Endothelial cell (in vitro differentiated cells): Measurements from ENCODE around the gene GRHL1. TPM values are rescaled to one million over a fixed set of nuclear protein-coding genes. Genes with fewer than 3 reads are reported as not detected.

Experiments
- DNase-seq: peaks from one replicate; pipeline ENCODE4 v3.0.0; 2021; ENCODE audit warnings: low spot score
- H3K27ac Mint-ChIP-seq: one replicate; pipeline ENCODE4 v1.8.0; 2021; ENCODE audit warnings: mixed read lengths, inconsistent platforms; ENCODE audit not compliant: unreplicated experiment
- H3K27me3 Mint-ChIP-seq: one replicate; pipeline ENCODE4 v1.8.0; 2021; ENCODE audit warnings: mild to moderate bottlenecking, moderate library complexity, mixed read lengths, inconsistent platforms; ENCODE audit not compliant: unreplicated experiment
- H3K36me3 Mint-ChIP-seq: one replicate; pipeline ENCODE4 v1.8.0; 2021; ENCODE audit warnings: mild to moderate bottlenecking, low read depth, mixed read lengths, inconsistent platforms; ENCODE audit not compliant: unreplicated experiment
- H3K4me1 Mint-ChIP-seq: one replicate; pipeline ENCODE4 v1.8.0; 2021; ENCODE audit warnings: mild to moderate bottlenecking, mixed read lengths, inconsistent platforms; ENCODE audit not compliant: unreplicated experiment
- H3K4me3 Mint-ChIP-seq: one replicate; pipeline ENCODE4 v1.8.0; 2021; ENCODE audit warnings: mild to moderate bottlenecking, mixed read lengths, inconsistent platforms; ENCODE audit not compliant: unreplicated experiment
- H3K9me3 Mint-ChIP-seq: one replicate; pipeline ENCODE4 v1.8.0; 2021; ENCODE audit warnings: mixed read lengths, inconsistent platforms; ENCODE audit not compliant: unreplicated experiment
- CTCF ChIP-seq: fragments of 200-600 bp; sonication (generic); IDR thresholded peaks from one replicate; pipeline ENCODE4 v1.5.0; 2021; ENCODE audit warnings: antibody characterized with exemption; ENCODE audit not compliant: unreplicated experiment
- total RNA-seq: library from RNA; stranded (reverse); fragmentation: NEBNext Ultra II Directional; extraction: Animal tissue kit (Norgen Biotek cat#: 25700); gene quantifications from one replicate; pipeline ENCODE4 v1.2.1, GENCODE V29; 2021; ENCODE audit not compliant: unreplicated experiment

GRHL1 gene
- total RNA-seq, 1 donor from 2014 or later = 1.7 TPM

- no peak overlapping the region for H3K27ac Mint-ChIP-seq
- DNase-seq = no peak
- H3K4me3 Mint-ChIP-seq = no peak overlapping the region
- H3K27me3 Mint-ChIP-seq = peaks cover 6% of the 10 kb centered on the region
- H3K4me1 Mint-ChIP-seq = peaks cover 9% of the 10 kb centered on the region
- TF ChIP-seq CTCF = no peak
- H3K9me3 Mint-ChIP-seq = no peaks in the 10 kb centered on the region
- no peaks in the 10 kb centered on the region for H3K36me3 Mint-ChIP-seq
Observed at GRCh38 chr2:9985531-9986328, 34.2 kb downstream of the GRHL1 start.

- no peak for TF ChIP-seq CTCF
- Mint-ChIP-seq H3K9me3 (no peaks in the 10 kb centered on the region), H3K27me3 (peaks cover 8% of the 10 kb centered on the region), H3K36me3 (no peaks in the 10 kb centered on the region), H3K27ac (no peak overlapping the region), H3K4me1 (peaks cover 16% of the 10 kb centered on the region), H3K4me3 (no peak overlapping the region)
- DNase-seq = no peak
Observed at GRCh38 chr2:9988320-9988719, 36.8 kb downstream of the GRHL1 start.

- no peak for DNase-seq
- H3K4me3 Mint-ChIP-seq = no peak overlapping the region
- H3K36me3 Mint-ChIP-seq = peaks cover 4% of the 10 kb centered on the region
- peaks cover 29% of the 10 kb centered on the region for H3K4me1 Mint-ChIP-seq
- TF ChIP-seq CTCF = no peak
- H3K9me3 Mint-ChIP-seq = no peaks in the 10 kb centered on the region
- H3K27me3 Mint-ChIP-seq = peaks cover 12% of the 10 kb centered on the region
- no peak overlapping the region for H3K27ac Mint-ChIP-seq
Observed at GRCh38 chr2:9990736-9991135, 39.2 kb downstream of the GRHL1 start.

GRCh38 chr2:9991221-9991620, 39.7 kb downstream of the GRHL1 start:
- H3K4me1 Mint-ChIP-seq = peaks cover 34% of the 10 kb centered on the region
- H3K27ac Mint-ChIP-seq = no peak overlapping the region
- peaks cover 12% of the 10 kb centered on the region for H3K27me3 Mint-ChIP-seq
- no peak for DNase-seq
- H3K9me3 Mint-ChIP-seq = no peaks in the 10 kb centered on the region
- H3K36me3 Mint-ChIP-seq = peaks cover 4% of the 10 kb centered on the region
- H3K4me3 Mint-ChIP-seq = no peak overlapping the region
- no peak for TF ChIP-seq CTCF

- H3K27ac Mint-ChIP-seq = no peak overlapping the region
- H3K4me1 Mint-ChIP-seq = peaks cover 35% of the 10 kb centered on the region
- H3K27me3 Mint-ChIP-seq = peaks cover 12% of the 10 kb centered on the region
- H3K9me3 Mint-ChIP-seq = no peaks in the 10 kb centered on the region
- no peak for DNase-seq
- H3K4me3 Mint-ChIP-seq = no peak overlapping the region
- H3K36me3 Mint-ChIP-seq = peaks cover 4% of the 10 kb centered on the region
- TF ChIP-seq CTCF = no peak
Observed at GRCh38 chr2:9991829-9992273, 40.4 kb downstream of the GRHL1 start.
